22Rv1 (cell line): ENCODE results near the gene MCM3AP.

Experiments used
- H3K27ac ChIP-seq: fragments of 450-650 bp; 2 replicates; pipeline ENCODE4 v1.5.1; 2017
- ZFX ChIP-seq: fragments of 450-650 bp; IDR thresholded peaks from 2 replicates; pipeline ENCODE4 v1.6.1; 2017; ENCODE audit warnings: antibody characterized with exemption, borderline replicate concordance
- TF ChIP-seq, protein P1 (sequence below): fragments of 450-650 bp; IDR thresholded peaks from 2 replicates; pipeline ENCODE4 v1.5.1; 2017; ENCODE audit warnings: mild to moderate bottlenecking

Gene MCM3AP

DNA sequence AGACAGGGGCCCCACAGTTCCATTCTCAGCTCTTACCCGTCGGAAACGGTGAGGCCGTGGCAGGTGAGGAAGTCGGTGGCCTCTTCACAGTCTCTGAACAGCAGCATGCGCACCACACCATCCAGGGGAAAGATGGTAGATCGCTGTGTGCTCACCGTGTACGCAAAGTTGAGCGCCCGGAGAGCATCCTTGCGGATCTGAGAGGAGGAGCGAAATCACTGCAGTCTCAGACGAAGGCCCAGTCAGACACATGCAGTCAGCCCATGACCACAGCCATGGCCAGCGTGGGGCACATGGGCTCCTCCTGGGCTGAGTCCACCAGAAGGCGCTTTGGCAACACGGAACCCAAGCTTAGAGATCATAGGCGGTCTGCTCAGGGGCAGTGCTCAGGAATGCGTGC, 18.5 kb downstream of the MCM3AP start:
- TF ChIP-seq, protein P1, sequence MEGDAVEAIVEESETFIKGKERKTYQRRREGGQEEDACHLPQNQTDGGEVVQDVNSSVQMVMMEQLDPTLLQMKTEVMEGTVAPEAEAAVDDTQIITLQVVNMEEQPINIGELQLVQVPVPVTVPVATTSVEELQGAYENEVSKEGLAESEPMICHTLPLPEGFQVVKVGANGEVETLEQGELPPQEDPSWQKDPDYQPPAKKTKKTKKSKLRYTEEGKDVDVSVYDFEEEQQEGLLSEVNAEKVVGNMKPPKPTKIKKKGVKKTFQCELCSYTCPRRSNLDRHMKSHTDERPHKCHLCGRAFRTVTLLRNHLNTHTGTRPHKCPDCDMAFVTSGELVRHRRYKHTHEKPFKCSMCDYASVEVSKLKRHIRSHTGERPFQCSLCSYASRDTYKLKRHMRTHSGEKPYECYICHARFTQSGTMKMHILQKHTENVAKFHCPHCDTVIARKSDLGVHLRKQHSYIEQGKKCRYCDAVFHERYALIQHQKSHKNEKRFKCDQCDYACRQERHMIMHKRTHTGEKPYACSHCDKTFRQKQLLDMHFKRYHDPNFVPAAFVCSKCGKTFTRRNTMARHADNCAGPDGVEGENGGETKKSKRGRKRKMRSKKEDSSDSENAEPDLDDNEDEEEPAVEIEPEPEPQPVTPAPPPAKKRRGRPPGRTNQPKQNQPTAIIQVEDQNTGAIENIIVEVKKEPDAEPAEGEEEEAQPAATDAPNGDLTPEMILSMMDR: no peak
- TF ChIP-seq ZFX: no peak
- H3K27ac ChIP-seq: no peak overlapping the region

GRCh38 chr21:46265736-46266525, 19.5 kb downstream of the MCM3AP start:
- no peak overlapping the region for H3K27ac ChIP-seq
- TF ChIP-seq, protein P1: no peak
- no peak for TF ChIP-seq ZFX

DNA sequence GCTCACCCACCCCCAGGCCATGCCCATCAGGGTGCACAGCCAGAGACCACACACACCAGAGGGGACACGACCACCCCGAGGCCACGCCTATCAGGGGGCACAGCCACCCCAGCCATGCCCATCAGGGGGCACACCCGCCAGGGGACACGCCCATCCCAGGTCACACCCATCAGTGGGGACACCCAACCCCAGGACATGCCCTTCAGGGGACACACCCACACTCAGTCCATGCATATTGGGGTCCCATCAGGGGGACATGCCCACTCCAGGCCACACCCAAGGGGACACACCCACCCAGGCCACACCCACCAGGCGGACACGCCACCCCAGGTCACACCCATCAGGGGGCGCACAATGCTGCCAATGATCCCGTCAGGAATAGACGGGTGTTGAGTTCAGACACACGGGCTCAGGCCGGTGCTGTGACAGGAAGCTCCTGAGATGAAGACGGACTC, 20.7 kb downstream of the MCM3AP start:
- TF ChIP-seq, protein P1: no peak
- no peak for TF ChIP-seq ZFX
- H3K27ac ChIP-seq: no peak overlapping the region

- H3K27ac ChIP-seq: no peak overlapping the region
- no peak for TF ChIP-seq ZFX
- TF ChIP-seq, protein P1: no peak
These were observed 21.2 kb downstream of the MCM3AP start for GRCh38 chr21:46264046-46264689.

DNA sequence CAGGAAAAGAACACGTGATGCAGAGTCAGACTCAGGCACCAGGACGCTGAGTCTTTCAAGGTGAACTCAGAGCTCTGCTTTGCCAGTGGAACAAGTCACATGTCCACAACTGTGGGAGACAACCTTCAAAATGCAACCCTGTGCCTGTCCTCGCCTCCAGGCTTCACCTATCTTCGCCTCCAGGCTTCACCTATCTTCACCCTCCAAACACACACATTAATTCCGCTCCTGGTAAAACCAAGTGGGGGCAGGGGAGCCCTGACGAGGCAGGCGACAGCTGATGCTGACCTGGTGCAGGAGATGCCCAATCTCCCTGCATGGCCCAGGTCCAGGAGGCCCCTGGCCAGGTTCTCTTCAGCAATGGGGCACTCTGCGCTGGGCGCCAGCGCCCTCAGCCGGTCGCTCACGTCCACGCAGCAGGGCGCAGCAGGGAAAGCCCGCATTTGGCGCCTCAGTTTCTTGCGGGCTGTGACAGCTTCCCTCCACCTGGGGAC, 28.9 kb downstream of the MCM3AP start:
- no peak for TF ChIP-seq ZFX
- TF ChIP-seq, protein P1: no peak
- no peak overlapping the region for H3K27ac ChIP-seq

- TF ChIP-seq, protein P1: no peak
- no peak for TF ChIP-seq ZFX
- H3K27ac ChIP-seq: no peak overlapping the region
These were observed 29.6 kb downstream of the MCM3AP start for GRCh38 chr21:46255758-46256337.
